IMR-90 (cell line): ENCODE data around the gene SLC30A9. TPM values are rescaled to one million over a fixed set of nuclear protein-coding genes. Genes with fewer than 3 reads are reported as not detected.

Experiments used
- ATAC-seq: fragments of 200-7000 bp; cut with Tn5 transposase; 2 replicates; pipeline ENCODE4 v1.9.1; 2020; ENCODE audit warnings: low read depth, mild to moderate bottlenecking, moderate library complexity
- BruUV-seq: library from RNA; stranded (reverse); fragments of 400-500 nt; replicated peaks from 2 replicates; lab custom pipeline; 2021; lab: Mats Ljungman, UMichigan
- CTCF ChIA-PET: fragments of 300-600 bp; formaldehyde crosslinking; extraction: SDS; loops from one replicate; lab custom pipeline; 2021; ENCODE audit warnings: antibody characterized with exemption; lab: Yijun Ruan, JAX
- POLR2A ChIA-PET: fragments of 300-600 bp; sonication (Branson Sonifier 250); formaldehyde crosslinking; loops from one replicate; lab custom pipeline; 2022; ENCODE audit warnings: antibody characterized with exemption; ENCODE audit not compliant: unreplicated experiment; lab: Charles Lee
- DNase-seq: peaks from one replicate; pipeline ENCODE4 v3.0.0; 2013
- H2AFZ ChIP-seq: replicated peaks from 2 replicates; pipeline ENCODE3; 2013; ENCODE audit warnings: low read length, mild to moderate bottlenecking; ENCODE audit not compliant: poor library complexity
- H2AK5ac ChIP-seq: 2 replicates; pipeline ENCODE4 v1.6.1; 2013; ENCODE audit warnings: low read depth, low read length, inconsistent platforms
- H2AK9ac ChIP-seq: replicated peaks from 2 replicates; pipeline ENCODE3; 2013; ENCODE audit warnings: mild to moderate bottlenecking, low read depth, low read length, moderate library complexity; ENCODE audit not compliant: poor library complexity
- H2BK120ac ChIP-seq: 2 replicates; pipeline ENCODE4 v1.6.1; 2013; ENCODE audit warnings: low read depth, low read length, inconsistent platforms
- H2BK15ac ChIP-seq: 3 replicates; pipeline ENCODE4 v1.6.1; 2013; ENCODE audit warnings: low read depth, low read length, inconsistent platforms
- H2BK20ac ChIP-seq: 2 replicates; pipeline ENCODE4 v1.6.1; 2013; ENCODE audit warnings: low read depth, mild to moderate bottlenecking, inconsistent platforms, low read length, moderate library complexity
- H2BK5ac ChIP-seq: 2 replicates; pipeline ENCODE4 v1.6.1; 2013; ENCODE audit warnings: mild to moderate bottlenecking, low read depth, low read length, inconsistent platforms; ENCODE audit not compliant: poor library complexity, severe bottlenecking
- H3K14ac ChIP-seq: replicated peaks from 2 replicates; pipeline ENCODE4 v1.6.1; 2013; ENCODE audit warnings: low read depth, low read length, inconsistent platforms
- H3K18ac ChIP-seq: 2 replicates; pipeline ENCODE4 v1.6.1; 2013; ENCODE audit warnings: low read depth, low read length, control low read depth
- H3K23ac ChIP-seq: 2 replicates; pipeline ENCODE4 v1.6.1; 2013; ENCODE audit warnings: low read depth, low read length, inconsistent platforms
- H3K27ac ChIP-seq: 2 replicates; pipeline ENCODE4 v1.5.1; 2013; ENCODE audit warnings: mild to moderate bottlenecking, control low read depth, low read length; ENCODE audit not compliant: insufficient read depth
- H3K27me3 ChIP-seq: 2 replicates; pipeline ENCODE4 v1.6.1; 2013; ENCODE audit warnings: low read length; ENCODE audit not compliant: control insufficient read depth, insufficient read depth
- H3K36me3 ChIP-seq: 2 replicates; pipeline ENCODE4 v1.6.1; 2013; ENCODE audit warnings: low read length, mixed read lengths; ENCODE audit not compliant: control insufficient read depth, insufficient read depth
- H3K4ac ChIP-seq: 2 replicates; pipeline ENCODE4 v1.6.1; 2013; ENCODE audit warnings: low read depth, low read length, inconsistent platforms
- H3K4me1 ChIP-seq: 2 replicates; pipeline ENCODE4 v1.6.1; 2013; ENCODE audit warnings: low read length, mixed read lengths; ENCODE audit not compliant: control insufficient read depth, insufficient read depth
- H3K4me2 ChIP-seq: 2 replicates; pipeline ENCODE4 v1.6.1; 2013; ENCODE audit warnings: low read depth, mild to moderate bottlenecking, control low read depth, low read length, moderate library complexity
- H3K4me3 ChIP-seq: 2 replicates; pipeline ENCODE4 v1.5.1; 2013; ENCODE audit warnings: low read depth, mild to moderate bottlenecking, control low read depth, low read length, moderate library complexity; ENCODE audit not compliant: insufficient read depth
- H3K56ac ChIP-seq: 2 replicates; pipeline ENCODE4 v1.6.1; 2013; ENCODE audit warnings: low read length, inconsistent platforms; ENCODE audit not compliant: insufficient read depth; ENCODE audit errors: extremely low read depth
- H3K79me1 ChIP-seq, 2 experiments: 2 replicates each; pipeline ENCODE4 v1.6.1; 2013; ENCODE audit warnings: low read length in 2 of 2, inconsistent platforms in 1 of 2, low read depth in 1 of 2
- H3K9ac ChIP-seq: 2 replicates; pipeline ENCODE4 v1.6.1; 2013; ENCODE audit warnings: low read depth, low read length, control low read depth
- H3K9me1 ChIP-seq: 2 replicates; pipeline ENCODE4 v1.6.1; 2013; ENCODE audit warnings: low read length, inconsistent platforms; ENCODE audit not compliant: insufficient read depth
- H3K9me3 ChIP-seq: 2 replicates; pipeline ENCODE4 v1.6.1; 2013; ENCODE audit warnings: low read length; ENCODE audit not compliant: control insufficient read depth, insufficient read depth
- H4K20me1 ChIP-seq: 2 replicates; pipeline ENCODE4 v1.6.1; 2013; ENCODE audit warnings: low read length, inconsistent platforms; ENCODE audit not compliant: insufficient read depth
- H4K5ac ChIP-seq: 2 replicates; pipeline ENCODE4 v1.6.1; 2013; ENCODE audit warnings: mild to moderate bottlenecking, low read depth, low read length, control low read depth
- H4K8ac ChIP-seq, 2 experiments: 2 replicates each; pipeline ENCODE4 v1.6.1; 2013; ENCODE audit warnings: low read depth in 2 of 2, low read length in 2 of 2, control low read depth in 1 of 2, inconsistent platforms in 1 of 2
- H4K91ac ChIP-seq: 2 replicates; pipeline ENCODE4 v1.6.1; 2013; ENCODE audit warnings: low read depth, low read length, inconsistent platforms; ENCODE audit not compliant: insufficient read depth
- CEBPB ChIP-seq: IDR thresholded peaks from 2 replicates; pipeline ENCODE4 v1.6.1; 2012; ENCODE audit warnings: low read depth, low read length, improper control_type of control experiment
- CHD1 ChIP-seq: IDR thresholded peaks from 2 replicates; pipeline ENCODE4 v1.6.1; 2012; ENCODE audit warnings: low read depth, low read length, improper control_type of control experiment
- FOS ChIP-seq: fragments of 150-350 bp; IDR thresholded peaks from 2 replicates; pipeline ENCODE4 v1.6.1; 2016; ENCODE audit warnings: low read depth, low read length
- MAFK ChIP-seq: IDR thresholded peaks from 2 replicates; pipeline ENCODE4 v1.6.1; 2012; ENCODE audit warnings: low read depth, low read length, improper control_type of control experiment
- MAZ ChIP-seq: IDR thresholded peaks from 2 replicates; pipeline ENCODE4 v1.6.1; 2012; ENCODE audit warnings: low read depth, mild to moderate bottlenecking, low read length, improper control_type of control experiment, moderate library complexity, borderline replicate concordance
- MXI1 ChIP-seq: IDR thresholded peaks from 2 replicates; pipeline ENCODE4 v1.6.1; 2012; ENCODE audit warnings: low read depth, mild to moderate bottlenecking, low read length, moderate library complexity, borderline replicate concordance
- NFE2L2 ChIP-seq: fragments of 150-350 bp; IDR thresholded peaks from 2 replicates; pipeline ENCODE4 v1.6.1; 2016; ENCODE audit warnings: low read depth, mild to moderate bottlenecking, low read length
- POLR2A ChIP-seq: IDR thresholded peaks from 2 replicates; pipeline ENCODE4 v1.6.1; 2012; ENCODE audit warnings: mild to moderate bottlenecking, low read depth, low read length
- RAD21 ChIP-seq: IDR thresholded peaks from 2 replicates; pipeline ENCODE4 v1.6.1; 2012; ENCODE audit warnings: low read length, improper control_type of control experiment
- RCOR1 ChIP-seq: IDR thresholded peaks from 2 replicates; pipeline ENCODE4 v1.6.1; 2012; ENCODE audit warnings: mild to moderate bottlenecking, low read length, improper control_type of control experiment; ENCODE audit not compliant: insufficient replicate concordance
- RFX5 ChIP-seq: IDR thresholded peaks from 2 replicates; pipeline ENCODE4 v1.8.0; 2012; ENCODE audit warnings: low read depth, mild to moderate bottlenecking, low read length, moderate library complexity
- SMC3 ChIP-seq: fragments of 150-350 bp; IDR thresholded peaks from 2 replicates; pipeline ENCODE4 v1.6.1; 2016; ENCODE audit warnings: low read depth, mild to moderate bottlenecking, antibody characterized with exemption, low read length, moderate library complexity
- WGBS, 2 experiments: methylation state at CpG; one replicate each; pipeline versions ENCODE4 v1.1.5 to v1.1.7; 2013; ENCODE audit warnings: missing lambda C conversion rate in 2 of 2; ENCODE audit not compliant: insufficient read length in 1 of 2; ENCODE audit errors: extremely low coverage in 2 of 2; 5-methylcytosine and 5-hydroxymethylcytosine counted together
- dilution Hi-C: fragments of 300-500 bp; cut with HindIII; formaldehyde crosslinking; loops from one replicate; pipeline ENCODE4 v1.14.3; 2018; ENCODE audit warnings: low sequenced_read_pairs; ENCODE audit not compliant: unreplicated experiment
- in situ Hi-C: fragments of 300-500 bp; cut with MboI; formaldehyde crosslinking; loops from 3 replicates; pipeline ENCODE4 v1.14.3; 2019; ENCODE audit warnings: low sequenced_read_pairs, inconsistent platforms, mixed read lengths
- intact Hi-C: fragments of 100-400 bp; cut with micrococcal nuclease; formaldehyde crosslinking; loops from 2 replicates; pipeline ENCODE4 v1.10.0; 2022
- polyA plus RNA-seq, 3 experiments: library from polyadenylated mRNA; depleted of rRNA; stranded (reverse); fragments of >200 nt; gene quantifications; 2 replicates each; pipeline ENCODE4 v1.2.3, GENCODE V29; 2012; ENCODE audit warnings: low replicate concordance in 1 of 3
- total RNA-seq: library from RNA; depleted of rRNA; stranded (reverse); fragments of >200 nt; gene quantifications from 2 replicates; pipeline ENCODE4 v1.2.3, GENCODE V29; 2012
- TF ChIP-seq, protein P1 (sequence below): fragments of 150-350 bp; IDR thresholded peaks from 2 replicates; pipeline ENCODE4 v1.6.1; 2016; ENCODE audit warnings: low read depth, mild to moderate bottlenecking, low read length, moderate library complexity, borderline replicate concordance
- TF ChIP-seq, protein P2 (sequence below): conservative IDR thresholded peaks from 2 replicates; pipeline ENCODE4 v1.5.1; 2012; ENCODE audit warnings: mild to moderate bottlenecking, low read depth, low read length, improper control_type of control experiment

The SLC30A9 gene
- total and polyA plus RNA-seq, 2 of the 4 experiments (the other 2 are of a cell fraction), result 32.0 to 72.6 TPM

DNA sequence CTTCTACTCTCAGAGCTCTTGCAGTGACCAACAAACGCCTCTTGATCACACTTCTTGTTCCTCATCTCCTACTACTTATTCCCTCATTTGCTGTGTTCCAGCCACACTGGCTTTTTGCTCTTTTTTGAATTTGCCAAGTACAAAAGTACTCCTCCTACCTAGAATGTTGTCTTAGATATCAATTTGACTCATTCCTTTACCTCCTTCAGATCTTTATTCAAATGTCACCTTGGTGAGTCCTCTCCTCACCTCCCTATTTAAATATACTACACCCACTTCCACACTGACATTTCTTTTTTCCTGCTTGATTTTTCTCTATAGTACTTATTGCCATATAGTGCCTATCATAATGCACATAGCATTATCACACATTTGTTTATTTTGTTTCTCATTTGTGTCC lies 15.0 kb upstream of the SLC30A9 start:
- ATAC-seq (no peak), DNase-seq (no peak)
- BruUV-seq, result no TSS peak
- no peak overlapping the region for H3K4me3 ChIP-seq
- H3K79me1 ChIP-seq, result no peaks in the 10 kb centered on the region
- H3K4ac ChIP-seq, result no peak overlapping the region
- H3K27ac ChIP-seq, result no peak overlapping the region
- no peaks in the 10 kb centered on the region for H3K27me3 ChIP-seq
- H3K9me3 ChIP-seq, result no peaks in the 10 kb centered on the region
- H4K20me1 ChIP-seq, result no peaks in the 10 kb centered on the region
- no peak overlapping the region for H2AK5ac ChIP-seq
- no peak overlapping the region for H2BK5ac ChIP-seq
- TF ChIP-seq RCOR1 (no peak), MXI1 (no peak), POLR2A (no peak), MAFK (no peak), SMC3 (no peak), MAZ (no peak), CHD1 (no peak), CEBPB (no peak), RAD21 (no peak), FOS (no peak), RFX5 (no peak), NFE2L2 (no peak)
- TF ChIP-seq, protein P1, sequence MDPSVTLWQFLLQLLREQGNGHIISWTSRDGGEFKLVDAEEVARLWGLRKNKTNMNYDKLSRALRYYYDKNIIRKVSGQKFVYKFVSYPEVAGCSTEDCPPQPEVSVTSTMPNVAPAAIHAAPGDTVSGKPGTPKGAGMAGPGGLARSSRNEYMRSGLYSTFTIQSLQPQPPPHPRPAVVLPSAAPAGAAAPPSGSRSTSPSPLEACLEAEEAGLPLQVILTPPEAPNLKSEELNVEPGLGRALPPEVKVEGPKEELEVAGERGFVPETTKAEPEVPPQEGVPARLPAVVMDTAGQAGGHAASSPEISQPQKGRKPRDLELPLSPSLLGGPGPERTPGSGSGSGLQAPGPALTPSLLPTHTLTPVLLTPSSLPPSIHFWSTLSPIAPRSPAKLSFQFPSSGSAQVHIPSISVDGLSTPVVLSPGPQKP, result no peak
- TF ChIP-seq, protein P2, sequence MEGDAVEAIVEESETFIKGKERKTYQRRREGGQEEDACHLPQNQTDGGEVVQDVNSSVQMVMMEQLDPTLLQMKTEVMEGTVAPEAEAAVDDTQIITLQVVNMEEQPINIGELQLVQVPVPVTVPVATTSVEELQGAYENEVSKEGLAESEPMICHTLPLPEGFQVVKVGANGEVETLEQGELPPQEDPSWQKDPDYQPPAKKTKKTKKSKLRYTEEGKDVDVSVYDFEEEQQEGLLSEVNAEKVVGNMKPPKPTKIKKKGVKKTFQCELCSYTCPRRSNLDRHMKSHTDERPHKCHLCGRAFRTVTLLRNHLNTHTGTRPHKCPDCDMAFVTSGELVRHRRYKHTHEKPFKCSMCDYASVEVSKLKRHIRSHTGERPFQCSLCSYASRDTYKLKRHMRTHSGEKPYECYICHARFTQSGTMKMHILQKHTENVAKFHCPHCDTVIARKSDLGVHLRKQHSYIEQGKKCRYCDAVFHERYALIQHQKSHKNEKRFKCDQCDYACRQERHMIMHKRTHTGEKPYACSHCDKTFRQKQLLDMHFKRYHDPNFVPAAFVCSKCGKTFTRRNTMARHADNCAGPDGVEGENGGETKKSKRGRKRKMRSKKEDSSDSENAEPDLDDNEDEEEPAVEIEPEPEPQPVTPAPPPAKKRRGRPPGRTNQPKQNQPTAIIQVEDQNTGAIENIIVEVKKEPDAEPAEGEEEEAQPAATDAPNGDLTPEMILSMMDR, result no peak
- no peak overlapping the region for H2AFZ ChIP-seq
- H3K23ac ChIP-seq, result no peak overlapping the region
- no peak overlapping the region for H3K4me2 ChIP-seq
- no peak overlapping the region for H2BK20ac ChIP-seq
- CTCF ChIA-PET, result no interaction called here
- H4K91ac ChIP-seq, result no peak overlapping the region
- H3K36me3 ChIP-seq, result no peaks in the 10 kb centered on the region
- no peak overlapping the region for H2AK9ac ChIP-seq
- intact Hi-C loops, result no loop called here
- H2BK15ac ChIP-seq, result no peak overlapping the region
- H2BK120ac ChIP-seq, result no peak overlapping the region
- peaks cover 4% of the 10 kb centered on the region; the same call in 1 of the 2 replicates for H3K4me1 ChIP-seq
- POLR2A ChIA-PET, result no interaction called here
- no peak overlapping the region for H3K18ac ChIP-seq
- H4K8ac ChIP-seq, result no peak overlapping the region
- WGBS, 2 experiments, result 50% methylated on average over 1 of the region's 1 CpG; no CpG with 5 or more reads in 1 of the 2 experiments
- no peak overlapping the region for H3K56ac ChIP-seq
- no peak overlapping the region for H3K14ac ChIP-seq
- H3K9ac ChIP-seq, result no peak overlapping the region
- no peaks in the 10 kb centered on the region for H3K9me1 ChIP-seq
- H4K5ac ChIP-seq, result no peak overlapping the region
- dilution Hi-C loops, result no loop called here
- in situ Hi-C loops, result no loop called here
